ENCODE measurements around the gene COL4A2.
"Not testable (repeated sequence)": the region's sequence is repeated elsewhere in the genome, so short reads cannot be mapped to it uniquely, and the experiment has no call there.

COL4A2 gene

DNA sequence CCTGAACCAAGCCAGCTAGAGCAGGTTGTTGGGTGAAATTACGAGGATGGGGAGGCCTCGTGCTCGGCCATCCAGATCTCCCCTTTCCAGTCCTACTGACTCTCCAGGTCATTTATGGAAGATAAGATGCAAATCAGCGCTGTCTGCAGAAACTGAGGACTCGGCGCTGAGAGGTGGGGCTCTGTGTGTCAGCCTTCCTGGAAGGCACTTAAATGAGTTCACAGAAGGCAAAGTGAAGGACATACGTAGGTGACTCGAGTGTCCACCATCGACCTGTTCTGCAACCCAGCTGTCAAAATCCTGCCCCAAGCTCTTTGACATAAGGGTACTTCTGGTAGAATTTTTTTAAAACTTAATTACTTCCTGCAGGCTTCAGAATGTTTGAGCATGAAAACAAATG lies 168.0 kb downstream of the COL4A2 start:
- no peak for DNase-seq (ENCODE audit: low spot score)

DNA sequence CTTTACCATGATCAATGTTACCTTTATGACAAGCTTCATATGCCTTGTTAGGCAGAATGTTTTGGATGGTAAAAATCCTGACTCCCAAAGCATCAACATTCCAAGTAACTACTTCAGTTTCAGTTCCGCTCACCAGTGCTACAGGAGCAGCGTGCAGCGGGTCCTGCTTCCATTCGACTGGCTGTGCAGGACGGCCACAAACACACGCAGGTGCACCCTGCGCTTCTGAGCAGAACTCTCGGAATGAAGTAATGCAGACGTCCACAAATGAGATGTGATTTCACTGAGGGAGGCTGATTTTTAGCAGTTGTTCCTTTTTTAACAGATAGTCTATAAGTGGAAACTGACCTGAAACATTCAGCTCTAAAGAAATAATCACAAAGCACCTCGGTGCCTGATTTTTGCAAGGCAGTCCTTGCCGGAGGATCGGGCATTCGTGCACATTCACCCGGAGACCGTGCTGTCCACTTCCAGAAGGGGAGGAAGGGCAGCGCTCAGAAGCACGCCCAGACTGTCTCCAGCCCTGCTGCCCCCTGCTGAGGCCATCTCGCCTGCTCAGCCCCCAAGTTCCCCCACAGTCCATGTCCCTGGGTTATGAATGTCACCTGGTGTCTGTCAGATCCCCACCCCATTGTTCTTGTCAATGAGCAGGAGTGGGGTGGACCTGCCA lies 168.6 kb downstream of the COL4A2 start:
- peak; percentile 20 for DNase-seq (ENCODE audit: low spot score)

DNA sequence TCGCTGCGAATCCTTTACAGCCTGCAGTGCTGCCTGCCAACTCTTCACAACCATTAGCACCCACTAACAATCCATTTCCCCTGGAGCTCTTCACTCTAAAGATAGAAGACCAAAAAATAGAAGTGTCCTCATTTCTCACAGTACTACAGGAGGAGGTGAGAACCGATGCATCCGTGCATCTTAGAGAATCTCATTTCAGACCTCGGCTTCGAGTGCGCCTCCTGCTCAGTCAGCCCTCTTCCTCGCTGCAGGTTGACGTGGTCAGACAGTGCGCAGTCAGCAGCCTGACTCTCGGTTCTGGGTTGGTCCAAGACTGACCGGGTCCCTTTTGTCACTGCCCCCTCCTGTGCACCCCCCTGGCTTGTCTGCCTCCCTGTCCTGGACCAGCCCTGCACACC lies 169.1 kb downstream of the COL4A2 start:
- no peak for DNase-seq (ENCODE audit: low spot score)

DNA sequence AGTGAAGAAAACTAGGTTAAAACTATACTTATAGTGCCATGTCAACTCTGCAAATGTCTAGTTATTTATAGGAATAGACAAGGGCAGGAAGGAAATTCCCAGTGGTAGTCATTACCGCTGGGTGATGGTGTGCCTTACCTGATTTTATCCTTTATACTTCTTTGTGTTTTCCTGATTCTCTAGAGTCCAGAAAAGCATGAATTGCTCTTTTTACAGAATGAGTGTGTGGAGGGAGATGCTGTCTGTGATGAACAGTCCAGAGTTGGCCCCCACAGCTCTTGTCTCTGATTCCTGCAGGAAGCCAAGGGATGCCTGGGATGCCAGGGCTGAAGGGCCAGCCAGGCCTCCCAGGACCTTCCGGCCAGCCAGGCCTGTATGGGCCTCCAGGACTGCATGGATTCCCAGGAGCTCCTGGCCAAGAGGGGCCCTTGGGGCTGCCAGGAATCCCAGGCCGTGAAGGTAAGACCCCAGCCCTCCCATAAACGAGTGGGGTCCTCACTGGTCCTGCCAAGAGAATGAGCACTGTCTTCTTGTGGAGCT lies 170.7 kb downstream of the COL4A2 start:
- DNase-seq (ENCODE audit: low spot score): no peak

DNA sequence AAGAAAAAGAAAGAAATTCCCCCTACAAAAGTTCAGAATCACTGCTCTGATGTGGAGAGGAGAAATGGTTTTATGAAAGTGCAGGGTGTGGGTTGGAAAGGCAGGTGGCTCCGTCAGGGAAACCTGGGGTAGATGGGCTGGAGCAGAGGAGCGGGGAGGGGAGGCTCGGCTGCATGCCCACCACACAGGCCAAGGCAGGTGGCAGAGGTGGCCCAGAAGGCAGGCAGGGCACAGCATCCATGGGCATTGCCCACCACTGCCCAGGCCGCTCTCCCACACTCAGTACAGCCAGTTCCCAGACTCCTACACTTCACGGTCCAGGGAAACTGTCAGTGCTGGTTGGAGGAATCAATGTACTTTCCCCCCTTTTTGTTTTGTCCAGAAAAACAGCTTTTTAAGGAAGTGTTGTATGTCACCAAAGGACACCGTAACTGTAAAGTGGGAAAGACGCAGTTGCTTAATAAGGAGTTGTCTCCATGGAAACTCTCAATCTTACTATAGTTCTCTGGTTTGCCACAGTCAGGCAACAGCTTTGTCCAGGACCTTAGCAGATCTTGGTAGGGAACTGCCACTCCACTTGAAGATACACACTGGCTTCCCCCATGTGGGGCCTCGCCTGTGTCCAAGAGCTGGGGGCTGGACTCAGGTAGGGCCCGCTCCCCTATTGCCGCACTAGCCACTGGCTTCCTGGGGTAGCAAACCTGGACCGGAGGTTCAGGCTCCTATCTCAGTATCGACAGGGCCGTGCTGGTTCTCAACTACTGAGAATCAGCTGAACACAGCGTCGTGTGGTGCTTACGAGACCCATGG lies 171.5 kb downstream of the COL4A2 start:
- DNase-seq (ENCODE audit: low spot score): no peak

DNA sequence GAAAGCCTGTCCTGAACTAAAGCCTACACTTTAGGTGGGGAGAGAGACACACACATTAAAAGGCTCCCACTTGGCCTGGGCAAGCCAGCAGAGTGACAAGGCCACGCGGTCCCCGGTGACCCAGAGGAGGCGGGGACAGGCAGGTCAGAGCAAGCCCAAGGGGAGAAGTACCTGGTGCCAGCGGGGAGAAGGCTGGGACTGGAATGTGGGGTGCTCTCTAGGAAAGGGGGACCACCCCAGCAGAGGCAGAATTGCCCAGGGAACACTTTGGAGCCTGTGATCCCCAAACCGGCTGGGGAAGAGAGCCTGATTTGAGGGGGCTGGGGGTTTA lies 172.1 kb downstream of the COL4A2 start:
- DNase-seq (ENCODE audit: low spot score): no peak

DNA sequence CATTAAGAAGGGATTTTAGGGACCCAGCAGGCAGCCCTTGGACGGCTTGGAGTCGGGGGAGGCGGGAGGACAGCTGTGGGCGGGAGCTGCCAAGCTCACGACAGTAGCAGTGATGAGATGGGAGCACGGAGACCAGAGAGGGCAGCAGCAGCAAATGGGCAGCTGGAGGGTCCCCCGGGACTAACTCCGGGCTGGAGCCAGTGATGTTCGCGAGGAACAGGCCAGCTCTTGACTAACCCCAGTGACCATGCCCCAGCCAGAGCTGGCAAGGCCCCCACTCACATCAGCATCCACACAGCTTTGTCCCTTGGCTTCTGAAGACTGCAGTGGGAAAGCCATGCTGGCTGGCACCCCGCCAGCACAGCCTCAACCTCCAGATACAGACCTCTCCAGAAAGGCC lies 172.6 kb downstream of the COL4A2 start:
- DNase-seq (ENCODE audit: low spot score): no peak

DNA sequence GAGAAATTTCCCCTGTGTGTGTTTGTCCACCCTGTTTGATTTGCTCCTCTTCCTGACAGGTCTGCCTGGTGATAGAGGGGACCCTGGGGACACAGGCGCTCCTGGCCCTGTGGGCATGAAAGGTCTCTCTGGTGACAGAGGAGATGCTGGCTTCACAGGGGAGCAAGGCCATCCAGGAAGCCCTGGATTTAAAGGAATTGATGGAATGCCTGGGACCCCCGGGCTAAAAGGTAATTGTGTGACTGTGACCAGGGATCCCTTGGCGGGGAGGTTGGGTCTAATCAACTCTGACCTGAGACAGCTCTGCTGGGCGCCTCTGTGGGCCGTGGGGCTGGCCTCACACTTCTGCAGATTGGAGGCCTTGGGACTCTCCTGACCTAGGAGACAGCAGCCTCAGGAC lies 173.1 kb downstream of the COL4A2 start:
- no peak for DNase-seq (ENCODE audit: low spot score)

DNA sequence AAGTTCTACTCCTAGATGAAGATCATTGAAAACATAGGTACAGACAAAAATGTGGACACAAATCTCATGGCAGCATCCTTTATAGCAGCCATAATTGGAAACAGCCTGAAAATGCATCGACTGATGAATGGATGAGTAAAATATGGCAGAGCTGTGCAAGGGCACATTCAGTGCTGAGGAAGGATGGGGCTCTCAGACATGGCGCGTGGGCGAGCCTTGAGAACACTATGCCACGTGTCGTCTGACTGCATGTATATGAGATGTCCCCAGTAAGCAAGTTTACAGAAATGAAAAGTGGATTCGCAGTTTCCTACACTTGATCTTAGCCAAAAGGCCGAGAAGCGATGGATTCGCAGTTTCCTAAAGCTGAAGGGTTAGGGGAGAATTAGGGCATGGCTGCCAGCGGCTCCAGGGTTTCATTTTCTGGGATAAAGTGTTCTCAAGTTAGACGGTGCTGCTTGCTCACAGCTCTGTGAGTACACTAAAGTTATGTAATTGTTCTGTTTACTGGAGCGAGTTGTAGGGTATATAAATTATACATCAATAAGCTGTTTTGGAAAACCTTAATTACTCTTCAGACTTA lies 176.4 kb downstream of the COL4A2 start:
- no peak for DNase-seq (ENCODE audit: low spot score)

DNA sequence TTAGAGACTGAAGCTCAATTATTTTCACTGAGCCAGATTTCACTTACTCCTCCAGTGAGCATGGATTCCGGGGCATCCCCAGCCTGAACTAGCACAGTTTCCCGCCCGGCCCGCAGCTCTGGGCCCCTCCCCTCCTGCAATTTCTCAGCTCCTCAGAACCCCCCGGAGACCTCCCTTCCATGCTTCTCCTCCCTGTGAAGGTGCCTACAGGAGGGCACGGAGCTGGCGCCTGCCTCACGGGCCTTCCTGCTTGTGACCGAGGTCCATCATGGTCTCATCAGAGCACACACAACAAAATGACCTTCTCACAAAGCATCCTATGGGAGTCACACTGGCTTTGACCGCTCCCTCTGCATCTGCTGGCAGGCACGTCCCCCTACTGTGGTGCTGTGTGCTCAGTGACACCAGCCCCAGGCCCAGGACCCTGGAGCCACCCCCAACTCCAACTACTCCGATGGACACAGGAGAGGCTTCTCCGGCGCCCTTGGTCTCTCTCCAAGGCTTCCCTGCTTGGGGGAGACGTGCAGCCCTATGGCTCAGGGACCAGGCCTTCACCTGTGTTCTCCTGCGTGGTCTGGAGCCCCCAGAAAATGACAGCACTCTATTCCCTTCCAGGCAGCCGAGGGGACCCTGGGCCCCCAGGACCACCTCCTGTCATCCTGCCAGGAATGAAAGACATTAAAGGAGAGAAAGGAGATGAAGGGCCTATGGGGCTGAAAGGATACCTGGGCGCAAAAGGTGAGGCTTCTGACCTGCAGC lies 177.4 kb downstream of the COL4A2 start:
- no peak for DNase-seq (ENCODE audit: low spot score)

DNA sequence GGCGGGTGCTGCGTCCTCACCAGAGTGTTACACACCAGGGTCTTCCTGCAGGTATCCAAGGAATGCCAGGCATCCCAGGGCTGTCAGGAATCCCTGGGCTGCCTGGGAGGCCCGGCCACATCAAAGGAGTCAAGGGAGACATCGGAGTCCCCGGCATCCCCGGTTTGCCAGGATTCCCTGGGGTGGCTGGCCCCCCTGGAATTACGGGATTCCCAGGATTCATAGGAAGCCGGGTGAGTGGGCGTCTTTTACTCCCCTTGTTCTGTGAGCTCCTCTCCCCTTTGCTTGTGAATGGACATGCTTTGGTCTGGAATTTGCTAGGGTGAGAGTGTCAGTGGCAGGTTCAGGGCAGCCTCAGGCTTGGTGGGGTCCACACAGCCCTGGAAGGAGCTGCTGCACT lies 178.5 kb downstream of the COL4A2 start:
- no peak for DNase-seq (ENCODE audit: low spot score)

DNA sequence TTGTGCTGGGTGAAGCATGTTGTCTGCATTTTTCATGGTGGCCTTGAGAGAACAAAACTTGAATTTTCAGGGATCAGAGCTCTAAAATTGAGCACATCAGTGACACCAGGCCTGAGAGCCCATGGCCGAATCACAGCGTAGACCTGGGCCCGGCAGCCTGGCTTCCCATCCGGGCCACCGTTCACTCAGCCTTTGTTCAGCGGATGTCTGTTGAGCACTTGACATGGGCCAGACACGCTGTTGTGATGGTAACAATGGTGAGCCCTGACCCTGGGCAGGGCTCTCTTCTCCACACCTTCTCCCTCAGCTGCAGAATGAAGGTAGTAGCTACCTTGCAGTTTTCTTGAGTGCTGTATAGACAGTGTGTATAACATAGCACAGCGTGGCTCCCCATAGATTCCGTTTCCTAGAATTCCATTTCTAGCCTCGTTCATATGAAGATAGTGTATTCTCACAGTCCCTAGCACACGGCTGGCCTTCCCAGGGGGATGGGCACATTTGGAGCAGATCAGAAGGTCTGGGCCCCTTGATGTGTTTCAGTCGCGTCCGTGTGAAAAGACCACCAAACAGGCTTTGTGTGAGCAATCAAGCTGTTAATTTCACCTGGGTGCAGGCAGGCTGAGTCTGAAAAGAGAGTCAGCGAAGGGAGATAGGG lies 179.1 kb downstream of the COL4A2 start:
- no peak for DNase-seq (ENCODE audit: low spot score)

DNA sequence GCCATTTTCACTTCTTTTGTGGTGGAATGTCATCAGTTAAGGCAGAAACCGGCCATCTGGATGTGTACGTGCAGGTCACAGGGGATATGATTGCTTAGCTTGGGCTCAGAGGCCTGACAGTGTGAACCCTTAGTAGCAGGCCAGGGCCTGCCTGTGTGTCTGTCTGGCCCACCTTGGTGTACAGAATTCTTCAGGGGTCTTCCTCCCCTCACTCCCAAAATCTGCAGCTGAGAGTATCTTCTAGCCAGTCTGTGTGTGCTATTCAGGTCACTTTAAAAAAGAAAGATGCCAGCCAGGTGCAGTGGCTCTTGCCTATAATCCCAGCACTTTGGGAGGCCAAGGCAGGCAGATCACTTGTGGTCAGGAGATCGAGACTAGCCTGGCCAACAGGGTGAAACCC lies 179.8 kb downstream of the COL4A2 start:
- DNase-seq (ENCODE audit: low spot score): not testable (repeated sequence)

DNA sequence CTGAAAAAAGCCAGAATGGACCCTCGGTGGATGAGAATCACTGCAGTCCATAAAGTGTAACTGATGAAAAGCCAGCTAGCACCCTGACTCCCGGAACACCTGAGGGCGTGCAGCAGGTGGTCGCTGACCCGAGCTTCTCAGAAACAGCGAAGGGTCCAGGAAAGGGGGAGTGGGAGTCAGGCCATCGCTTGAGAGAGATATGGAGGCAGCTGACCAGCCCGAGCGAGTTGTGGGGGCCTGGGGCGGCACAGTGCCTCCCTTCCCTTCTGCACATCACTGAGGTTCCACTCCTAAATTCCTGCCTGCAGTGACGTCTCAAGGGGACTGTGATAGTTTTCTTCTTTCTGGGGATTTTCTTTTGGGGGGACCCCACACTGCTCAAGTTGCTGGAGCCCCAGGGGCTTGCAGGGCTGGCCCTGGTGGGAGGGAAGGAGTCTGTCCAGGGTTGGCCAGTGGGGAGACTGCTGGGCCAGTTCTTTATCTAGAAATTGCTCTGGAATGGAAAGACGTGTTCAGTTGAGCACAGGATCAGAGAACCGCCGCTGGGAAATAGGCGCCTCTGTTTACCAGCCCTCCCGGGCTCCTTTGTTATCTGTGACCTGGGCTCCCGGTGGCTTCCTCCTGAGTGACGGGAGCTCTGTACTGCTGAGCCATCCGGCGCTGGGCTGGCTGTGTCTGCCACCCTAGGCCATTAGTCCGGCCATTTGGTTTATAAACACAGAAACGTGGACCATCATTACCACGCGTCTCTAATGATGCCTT lies 183.1 kb downstream of the COL4A2 start:
- DNase-seq (ENCODE audit: low spot score): no peak

DNA sequence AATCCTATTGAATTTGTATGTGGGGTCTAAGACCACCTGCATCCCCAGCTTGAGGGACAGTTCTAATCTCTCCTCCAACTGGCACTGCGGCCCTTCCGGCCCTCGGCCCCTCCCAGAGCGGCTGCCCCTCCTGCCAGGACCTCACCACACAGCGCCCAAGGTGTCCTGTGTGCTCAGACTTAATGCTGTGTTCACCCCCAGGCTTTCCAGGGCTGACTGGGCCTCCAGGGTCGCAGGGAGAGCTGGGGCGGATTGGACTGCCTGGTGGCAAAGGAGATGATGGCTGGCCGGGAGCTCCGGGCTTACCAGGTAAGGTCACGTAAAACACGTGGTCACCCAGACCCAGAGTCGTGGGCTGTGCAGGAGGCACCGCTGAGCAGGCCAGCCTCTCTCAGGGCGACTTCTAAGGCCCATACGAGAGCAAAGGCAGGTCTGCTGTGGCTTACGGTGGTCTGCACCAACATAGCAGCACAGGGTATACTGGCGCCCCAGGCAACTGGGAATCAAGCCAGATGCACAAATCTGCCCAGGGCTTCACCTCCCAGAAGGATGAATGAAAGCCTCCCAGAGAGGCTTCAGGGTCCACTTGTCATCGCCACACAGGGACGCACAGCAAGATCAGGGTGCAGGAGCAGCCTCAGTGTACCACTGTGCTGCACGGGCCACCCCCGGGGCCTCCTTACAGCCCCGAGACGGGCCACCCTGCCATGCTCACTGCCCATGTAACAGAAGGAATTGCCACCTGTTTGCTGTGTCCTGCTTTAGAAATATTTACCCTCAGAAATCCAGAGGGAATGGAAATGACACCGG lies 185.0 kb downstream of the COL4A2 start:
- no peak for DNase-seq (ENCODE audit: low spot score)

DNA sequence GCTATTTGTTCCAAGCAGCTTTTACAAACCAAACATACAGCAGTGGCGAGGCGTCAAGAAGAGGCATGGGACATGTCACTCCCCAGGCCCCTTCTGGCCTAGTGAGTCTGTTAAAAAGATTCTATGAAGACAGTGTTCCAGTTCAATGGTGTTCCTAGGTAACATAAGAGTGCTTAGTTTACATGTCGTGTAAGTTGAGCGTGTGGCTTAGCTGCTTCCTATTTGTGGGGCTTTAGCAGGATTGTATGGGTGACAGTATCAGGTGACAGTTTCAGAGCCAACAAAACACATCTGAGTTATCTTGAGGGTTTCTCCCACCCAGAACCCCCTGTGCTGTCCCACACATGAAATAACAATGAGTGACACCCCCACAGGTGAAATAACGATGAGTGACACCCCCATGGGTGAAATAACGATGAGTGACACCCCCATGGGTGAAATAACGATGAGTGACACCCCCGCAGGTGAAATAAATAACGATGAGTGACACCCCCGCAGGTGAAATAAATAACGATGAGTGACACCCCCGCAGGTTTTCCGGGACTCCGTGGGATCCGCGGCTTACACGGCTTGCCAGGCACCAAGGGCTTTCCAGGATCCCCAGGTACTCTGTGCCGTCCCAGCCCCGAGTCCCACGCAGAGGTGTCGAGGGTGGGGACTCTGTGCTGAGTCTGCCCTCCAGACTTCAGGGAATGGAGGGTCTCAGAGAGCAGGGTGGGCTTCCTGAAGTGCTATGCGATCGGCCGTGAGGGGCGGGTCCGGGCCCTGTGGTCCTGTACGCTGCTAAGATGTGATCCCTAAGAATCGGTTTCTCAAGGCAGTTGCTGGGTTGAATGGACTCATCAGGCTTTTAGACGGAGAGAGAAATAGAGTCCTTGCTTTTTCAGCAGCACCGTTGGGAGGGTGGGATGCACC lies 185.9 kb downstream of the COL4A2 start:
- DNase-seq (ENCODE audit: low spot score): peak; percentile 67

DNA sequence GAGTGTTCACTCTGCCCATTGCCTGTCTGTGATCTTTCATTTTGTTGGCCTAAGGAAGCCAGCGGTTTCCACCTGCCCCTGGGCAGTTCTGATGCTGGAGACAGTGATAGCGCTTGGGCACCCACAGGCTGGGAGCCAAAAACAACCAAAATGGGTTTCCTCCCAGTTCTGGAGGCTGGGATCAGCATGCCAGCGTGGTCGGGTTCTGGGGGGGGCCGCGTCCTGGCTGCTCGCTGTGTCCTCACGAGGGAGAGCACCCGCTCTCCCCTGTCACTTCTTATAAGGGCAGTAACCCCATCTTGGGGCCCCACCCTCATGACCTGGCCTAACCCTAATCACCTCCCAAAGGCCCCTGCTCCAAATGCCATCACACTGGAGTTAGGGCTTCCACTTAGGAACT lies 186.5 kb downstream of the COL4A2 start:
- DNase-seq (ENCODE audit: low spot score): no peak

DNA sequence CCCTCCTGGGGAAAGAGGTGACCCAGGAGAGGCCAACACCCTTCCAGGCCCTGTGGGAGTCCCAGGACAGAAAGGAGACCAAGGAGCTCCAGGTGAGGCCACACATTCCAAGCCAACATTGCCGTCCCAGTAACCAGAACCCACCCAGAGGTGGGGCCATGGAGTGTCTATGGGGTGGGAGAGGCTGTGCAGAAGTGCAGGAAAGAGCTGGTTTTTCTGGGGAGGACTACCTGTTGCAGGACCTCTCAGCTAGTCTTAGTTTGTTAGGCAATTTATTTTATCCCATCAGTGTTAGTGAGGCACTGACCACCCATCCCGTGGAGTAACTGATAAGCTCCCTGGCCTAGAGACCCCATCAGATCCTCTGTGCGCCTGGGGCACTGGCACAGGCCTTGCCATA lies 188.3 kb downstream of the COL4A2 start:
- DNase-seq (ENCODE audit: low spot score): no peak

DNA sequence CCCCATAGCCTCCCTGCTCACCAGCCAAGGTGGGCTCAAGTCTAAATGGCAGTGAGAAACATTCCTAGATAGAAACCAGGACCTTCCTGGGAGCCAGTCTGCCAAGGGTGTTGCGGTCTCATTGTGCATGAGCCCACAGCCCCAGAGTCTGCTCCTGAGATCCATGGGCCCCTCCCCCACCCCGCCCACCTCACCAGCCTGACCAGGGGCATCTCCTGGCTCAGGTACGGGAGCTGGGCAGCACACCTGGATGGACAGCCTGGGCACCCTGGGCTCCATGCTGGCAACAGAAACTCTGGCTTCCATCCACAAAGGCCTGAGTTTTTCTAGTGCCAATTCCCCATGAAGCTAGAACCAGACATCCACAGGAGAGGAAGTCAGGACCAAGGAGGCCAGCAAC lies 188.8 kb downstream of the COL4A2 start:
- DNase-seq (ENCODE audit: low spot score): no peak

Data from NAMALWA (cell line).